GM19238 (cell line): Measurements from ENCODE around the gene MYBPH.

Experiments used
- DNase-seq: peaks from one replicate; pipeline ENCODE4 v3.0.0; 2011; ENCODE audit warnings: low spot score; ENCODE audit not compliant: insufficient read length

Gene MYBPH

DNA sequence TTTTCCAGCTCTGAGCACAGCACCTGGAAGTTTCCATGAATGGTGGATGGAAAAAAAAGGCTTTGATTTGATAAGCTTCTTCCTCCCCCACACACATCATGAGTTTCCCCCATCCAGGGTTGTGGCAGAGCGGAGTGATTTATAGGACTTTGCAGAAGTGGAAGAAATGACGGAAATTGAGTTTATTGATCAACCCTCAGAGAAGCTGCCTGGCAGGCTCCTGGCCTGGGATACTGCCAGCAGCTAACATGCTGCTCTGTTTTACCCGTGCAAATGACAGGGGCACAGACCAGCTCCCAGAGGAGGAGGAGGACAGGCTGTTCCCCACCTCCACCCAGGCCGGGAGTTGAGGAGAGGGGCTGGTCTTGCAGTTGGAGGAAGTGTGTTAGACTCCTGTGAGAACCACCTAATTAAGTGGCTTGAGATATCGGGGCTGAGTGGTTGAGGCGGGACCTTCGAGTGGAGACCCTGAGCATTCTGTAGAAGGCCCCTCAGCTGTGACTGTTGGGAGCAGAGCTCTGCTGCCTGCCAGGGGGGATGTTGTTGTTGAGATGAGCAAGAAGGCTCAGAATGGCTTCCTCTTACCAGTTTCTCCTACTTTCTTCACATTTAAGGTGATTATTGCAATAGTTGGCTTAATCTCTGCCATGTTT lies 26.3 kb downstream of the MYBPH start:
- no peak for DNase-seq

GRCh38 chr1:203148579-203148978 lies 27.0 kb downstream of the MYBPH start:
- no peak for DNase-seq

GRCh38 chr1:203148127-203148526 lies 27.5 kb downstream of the MYBPH start:
- DNase-seq, result no peak

- DNase-seq, result no peak
Measured at GRCh38 chr1:203147376-203147775, 28.2 kb downstream of the MYBPH start.

DNA sequence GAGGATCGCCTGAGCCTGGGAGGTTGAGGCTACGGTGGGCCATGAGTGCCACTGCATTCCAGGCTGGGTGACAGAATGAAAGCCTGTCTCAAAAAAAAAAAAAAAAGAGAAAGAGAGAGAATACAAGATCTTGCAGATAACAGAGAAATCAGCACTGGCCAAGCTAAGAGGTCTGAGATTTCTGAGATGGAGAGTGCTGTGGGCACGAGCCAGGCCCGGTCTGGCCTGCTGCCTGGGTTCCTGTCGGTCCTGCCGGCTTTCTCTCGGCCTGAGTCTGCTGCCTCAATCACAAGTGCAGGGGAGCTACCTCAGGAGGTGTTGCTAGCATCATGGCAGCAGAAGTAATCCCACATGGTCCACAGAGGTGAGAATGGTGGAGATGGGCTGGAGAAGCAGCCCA lies 29.1 kb downstream of the MYBPH start:
- DNase-seq, result no peak

- DNase-seq, result no peak
Measured at GRCh38 chr1:203146042-203146369, 29.6 kb downstream of the MYBPH start.

DNA sequence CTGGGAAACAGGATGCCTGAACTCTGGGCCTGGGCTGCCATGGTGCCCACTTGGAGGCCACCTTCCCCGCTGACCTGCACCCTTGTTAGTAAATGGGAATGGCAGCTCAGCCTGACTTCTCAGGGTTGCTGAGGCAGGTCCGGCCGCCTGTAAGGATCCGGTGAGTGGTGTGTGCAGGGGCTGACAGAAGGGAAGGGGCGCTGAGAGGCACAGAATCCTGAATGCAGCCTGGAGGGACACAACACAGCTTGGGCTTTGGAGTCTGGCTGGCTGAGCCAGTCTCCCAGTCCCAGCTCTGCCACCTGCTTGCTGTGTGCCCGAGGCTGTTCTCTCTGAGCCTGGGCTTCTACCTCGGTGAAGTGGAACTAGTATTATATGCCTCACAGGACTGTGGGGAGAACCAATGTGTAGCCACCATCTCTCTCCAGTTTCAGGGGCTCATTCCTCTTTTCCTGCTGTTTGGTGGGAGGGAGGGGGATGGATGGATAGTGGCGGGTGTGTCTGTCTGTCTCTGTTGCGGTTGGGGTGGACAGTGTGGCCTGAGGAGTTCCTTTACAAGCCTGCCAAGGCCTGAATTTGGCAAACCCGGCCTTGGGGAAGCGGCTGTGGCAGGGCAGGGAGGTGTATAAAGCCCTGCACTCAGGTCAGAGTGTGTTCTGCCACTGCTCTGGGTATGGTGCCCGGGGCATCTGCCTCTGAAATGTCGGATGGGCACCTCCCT lies 30.1 kb downstream of the MYBPH start:
- DNase-seq, result no peak

DNA sequence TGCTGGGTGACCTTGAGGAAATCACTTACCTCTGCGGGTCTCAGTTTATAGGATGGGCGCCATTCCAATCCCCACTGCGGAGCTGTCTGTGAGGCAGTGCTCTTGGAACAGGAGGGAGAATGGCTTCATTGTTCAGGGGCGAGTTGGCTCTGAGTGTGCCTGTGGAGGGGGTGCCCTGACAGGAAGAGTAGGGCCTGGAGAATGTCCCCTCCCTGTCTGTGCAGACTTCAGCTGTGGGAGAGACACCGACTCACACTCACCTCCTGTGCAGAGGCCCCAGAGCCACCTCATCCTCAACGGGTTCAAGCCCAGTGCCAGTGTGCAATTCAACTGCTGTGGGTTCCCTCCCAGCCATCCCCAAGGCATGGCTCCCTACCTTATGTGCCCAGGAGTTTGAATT lies 31.0 kb downstream of the MYBPH start:
- no peak for DNase-seq

DNA sequence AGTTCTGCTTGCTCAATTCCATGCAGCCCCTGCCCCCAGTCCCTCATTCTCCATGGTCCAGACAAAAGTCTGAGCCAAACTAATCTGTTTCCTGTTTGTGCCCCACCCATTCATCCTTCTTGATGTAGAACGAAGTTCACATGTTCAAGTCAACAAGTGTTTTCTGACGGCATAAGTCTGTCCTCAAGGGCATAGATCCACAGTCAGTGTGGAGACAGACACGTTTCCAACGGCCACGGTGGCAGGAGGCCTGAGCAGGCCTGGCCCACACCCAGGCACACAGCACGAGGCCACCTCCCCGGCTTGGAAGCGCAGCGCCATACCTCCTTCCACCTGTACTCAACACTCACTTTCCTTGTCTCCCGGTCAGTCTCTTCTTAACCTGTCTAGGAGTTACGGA lies 32.0 kb downstream of the MYBPH start:
- no peak for DNase-seq

DNA sequence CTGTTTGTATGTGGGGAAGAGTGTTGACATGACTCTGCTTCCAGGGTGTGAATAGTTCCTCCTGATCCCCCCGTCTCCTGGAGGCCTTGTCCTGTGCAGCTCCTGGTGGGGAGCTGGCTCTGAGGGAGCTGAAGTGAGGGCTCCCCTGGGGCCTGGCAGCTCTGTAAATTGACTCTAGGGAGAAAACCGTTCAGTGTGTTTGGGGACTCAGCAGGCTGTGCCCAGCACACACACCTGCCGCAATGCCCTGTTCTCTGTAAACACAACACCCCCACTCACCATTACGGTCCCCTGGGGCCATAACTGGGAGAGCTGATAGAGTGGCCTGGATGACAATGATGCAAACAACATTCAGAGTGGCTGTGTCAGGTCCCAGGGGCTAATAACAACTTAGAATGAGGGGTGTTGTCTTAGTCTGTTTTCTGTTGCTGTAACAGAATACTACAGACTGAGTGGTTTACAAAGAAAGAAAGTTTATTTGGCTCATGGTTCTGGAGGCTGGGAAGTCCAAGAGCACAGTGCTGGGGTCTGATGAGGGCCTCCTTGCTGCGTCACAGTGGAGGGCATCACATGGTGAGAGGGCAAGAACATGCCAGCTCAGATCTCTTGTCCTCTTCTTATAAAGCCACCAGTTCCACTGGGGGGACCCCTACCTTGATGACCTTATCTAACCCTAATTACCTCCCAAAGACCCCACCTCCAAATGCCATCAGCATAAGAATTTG lies 32.8 kb downstream of the MYBPH start:
- DNase-seq, result no peak

GRCh38 chr1:203142124-203142523 lies 33.5 kb downstream of the MYBPH start:
- no peak for DNase-seq

GRCh38 chr1:203140743-203141520 lies 34.7 kb downstream of the MYBPH start:
- no peak for DNase-seq

- no peak for DNase-seq
Measured at GRCh38 chr1:203139976-203140475, 35.6 kb downstream of the MYBPH start.

DNA sequence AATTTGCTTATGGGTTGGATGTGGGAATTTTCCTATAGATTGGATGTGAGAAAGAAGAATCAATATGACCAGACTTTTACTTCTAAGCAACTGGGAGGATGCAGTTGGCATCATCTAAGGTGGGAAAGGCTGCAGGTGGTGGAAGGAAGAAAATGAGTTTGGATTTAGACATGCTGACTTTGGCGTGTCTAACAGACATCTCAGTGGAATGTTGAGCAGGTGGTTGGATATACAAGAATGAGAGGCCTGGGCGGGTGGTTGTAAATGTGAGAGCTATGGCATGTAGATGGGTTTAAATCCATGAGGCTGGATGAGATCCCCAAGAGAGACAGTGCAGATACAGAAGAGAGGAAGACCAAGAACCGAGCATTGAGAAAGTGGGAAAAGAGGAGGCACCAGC lies 37.6 kb downstream of the MYBPH start:
- no peak for DNase-seq

GRCh38 chr1:203137324-203137723 lies 38.3 kb downstream of the MYBPH start:
- no peak for DNase-seq

- no peak for DNase-seq
Measured at GRCh38 chr1:203136409-203137042, 39.1 kb downstream of the MYBPH start.

DNA sequence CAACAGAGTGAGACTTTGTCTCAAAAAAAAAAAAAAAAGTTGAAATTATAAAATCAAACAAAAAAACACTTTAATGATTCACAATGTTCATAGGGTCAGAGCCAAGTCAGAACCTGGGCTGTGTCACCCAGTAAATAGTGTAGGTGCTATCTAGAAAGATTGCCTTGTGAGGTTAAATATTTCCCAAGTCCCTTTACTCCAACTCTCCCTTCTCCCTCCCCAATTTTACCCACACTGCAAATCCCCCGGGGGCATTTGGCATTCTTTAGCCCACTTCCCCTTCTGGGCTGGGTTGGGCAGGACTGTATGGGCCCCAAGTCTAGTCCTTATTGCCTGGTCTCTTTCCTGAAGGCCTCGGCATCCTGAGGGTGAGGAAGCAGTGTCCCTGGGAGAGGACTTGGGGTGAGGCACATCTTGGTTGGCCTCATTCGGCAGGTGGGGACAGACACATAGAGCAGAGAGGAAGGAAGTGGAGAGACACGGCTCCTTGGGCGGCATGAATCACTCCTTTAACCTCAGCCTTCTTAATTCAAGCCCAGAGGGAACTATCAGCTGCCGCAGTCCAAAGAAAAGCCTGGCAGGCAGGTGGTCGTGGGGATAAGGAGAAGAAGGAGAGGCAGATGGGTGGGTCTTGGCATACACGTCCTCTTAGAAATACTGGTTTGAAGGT lies 39.9 kb downstream of the MYBPH start:
- DNase-seq, result no peak

GRCh38 chr1:203133970-203134725 lies 41.5 kb downstream of the MYBPH start:
- no peak for DNase-seq

DNA sequence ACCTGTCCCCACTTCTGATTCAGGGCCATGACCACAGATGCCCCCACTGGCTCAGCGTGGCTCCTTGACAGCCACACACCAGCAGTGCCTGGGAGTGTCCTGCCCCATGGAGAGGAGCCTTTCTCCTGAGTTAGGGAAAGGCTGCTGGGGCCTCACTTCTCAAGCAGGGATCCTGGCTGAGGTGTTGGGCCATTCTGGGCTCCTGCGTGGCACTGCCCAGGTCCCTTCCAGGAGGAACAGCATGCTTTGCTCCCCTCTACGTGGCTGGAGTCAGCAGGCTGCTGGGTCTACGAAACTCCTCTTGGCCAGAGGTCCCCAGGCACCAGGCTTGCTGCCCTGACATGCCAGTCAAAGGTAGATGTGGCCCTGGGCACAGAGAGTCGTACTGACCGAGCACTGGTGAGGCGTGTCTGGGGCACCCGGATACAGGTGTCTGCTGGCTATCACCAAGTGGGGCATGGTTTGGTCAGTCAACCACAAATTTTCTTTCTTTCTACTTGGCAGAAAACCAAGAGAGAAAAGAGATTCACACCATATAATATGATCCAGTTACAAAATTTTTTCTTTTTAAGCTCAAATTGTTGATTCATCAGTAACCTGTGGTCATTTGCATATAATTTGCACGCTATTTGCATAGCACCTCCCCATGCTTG lies 44.0 kb downstream of the MYBPH start:
- no peak for DNase-seq
